HCT116 (cell line): ENCODE data around the gene M1AP. TPM values are rescaled to one million over a fixed set of nuclear protein-coding genes. Genes with fewer than 3 reads are reported as not detected.

ENCODE experiments used
- ATAC-seq: fragments of 200-7000 bp; cut with Tn5 transposase; 2 replicates; pipeline ENCODE4 v1.9.1; 2020; ENCODE audit warnings: mild to moderate bottlenecking, moderate library complexity
- BruUV-seq: library from RNA; stranded (reverse); fragments of 400-500 nt; replicated peaks from 2 replicates; lab custom pipeline; 2021; lab: Mats Ljungman, UMichigan
- CTCF ChIA-PET: fragments of 300-600 bp; sonication (Branson Sonifier 250); formaldehyde crosslinking; loops from one replicate; lab custom pipeline; 2021; ENCODE audit warnings: antibody characterized with exemption; lab: Charles Lee
- POLR2A ChIA-PET: fragments of 300-600, 350-600 bp; sonication (Branson Sonifier 250); formaldehyde crosslinking; loops from one replicate; lab custom pipeline; 2021; ENCODE audit warnings: antibody characterized with exemption; lab: Charles Lee
- RAD21 ChIA-PET, 2 experiments: fragments of 300-600 bp; sonication (Branson Sonifier 250); formaldehyde crosslinking; loops; one replicate each; lab custom pipeline; 2023; ENCODE audit warnings: low total read pairs in 2 of 2; ENCODE audit not compliant: uncharacterized antibody in 2 of 2, unreplicated experiment in 2 of 2, low non-redundant PET in 1 of 2; lab: Charles Lee
- DNase-seq: peaks from one replicate; pipeline ENCODE4 v3.0.0-alpha.2; 2010; ENCODE audit warnings: low read depth, low spot score
- H2AFZ ChIP-seq: fragments of 200-600 bp; shearing (Covaris generic), sonication (generic); 2 replicates; pipeline ENCODE4 v1.6.1; 2017; ENCODE audit warnings: low read depth, mixed run types, mixed read lengths, antibody characterized with exemption, low read length; ENCODE audit not compliant: poor library complexity, severe bottlenecking
- H3K27ac ChIP-seq: 2 replicates; pipeline ENCODE4 v1.5.1; 2012; ENCODE audit warnings: low read depth, low read length
- H3K27me3 ChIP-seq: fragments of 200-600 bp; sonication (generic); 2 replicates; pipeline ENCODE4 v1.6.1; 2016; ENCODE audit warnings: mixed run types, low read length, mixed read lengths; ENCODE audit not compliant: insufficient read depth
- H3K36me3 ChIP-seq, 2 experiments: fragments of 200-500 bp in 1 of 2; fragments of 200-600 bp in 1 of 2; sonication (Bioruptor generic) in 1 of 2; sonication (generic) in 1 of 2; 2 replicates each; pipeline versions ENCODE4 v1.5.1 to v1.6.1; 2014 to 2016; ENCODE audit warnings: low read length in 2 of 2, inconsistent platforms in 1 of 2, mixed read lengths in 1 of 2, mixed run types in 1 of 2; ENCODE audit not compliant: insufficient read depth in 2 of 2, control insufficient read depth in 1 of 2
- H3K4me1 ChIP-seq, 2 experiments: fragments of 200-600 bp in 1 of 2; sonication (generic) in 1 of 2; 2 replicates each; pipeline versions ENCODE4 v1.5.1 to v1.6.1; 2012 to 2017; ENCODE audit warnings: low read length in 2 of 2, inconsistent platforms in 1 of 2, mild to moderate bottlenecking in 1 of 2, mixed read lengths in 1 of 2, mixed run types in 1 of 2, moderate library complexity in 1 of 2; ENCODE audit not compliant: insufficient read depth in 2 of 2, control insufficient read depth in 1 of 2
- H3K4me2 ChIP-seq: fragments of 200-600 bp; sonication (generic); 2 replicates; pipeline ENCODE4 v1.6.1; 2017; ENCODE audit warnings: mixed run types, low read length, mixed read lengths
- H3K4me3 ChIP-seq, 2 experiments: fragments of 200-600 bp in 1 of 2; sonication (generic) in 1 of 2; replicated peaks in 1 of 2; 2 replicates each; pipeline ENCODE4 v1.5.1; 2011 to 2016; ENCODE audit warnings: low read length in 2 of 2, control low read depth in 1 of 2, low read depth in 1 of 2, mild to moderate bottlenecking in 1 of 2, mixed read lengths in 1 of 2, mixed run types in 1 of 2
- H3K79me2 ChIP-seq: fragments of 200-600 bp; sonication (generic); 2 replicates; pipeline ENCODE4 v1.6.1; 2017; ENCODE audit warnings: mild to moderate bottlenecking, mixed run types, low read length, moderate library complexity, mixed read lengths; ENCODE audit not compliant: insufficient read depth
- H3K9ac ChIP-seq: fragments of 200-600 bp; sonication (generic); 2 replicates; pipeline ENCODE4 v1.6.1; 2016; ENCODE audit warnings: low read length, mixed read lengths
- H3K9me2 ChIP-seq: fragments of 200-600 bp; sonication (generic), shearing (Covaris generic); 2 replicates; pipeline ENCODE4 v1.6.1; 2017; ENCODE audit warnings: mixed run types, mild to moderate bottlenecking, moderate library complexity; ENCODE audit not compliant: insufficient read depth
- H3K9me3 ChIP-seq, 2 experiments: fragments of 200-500 bp in 1 of 2; fragments of 200-600 bp in 1 of 2; sonication (Bioruptor generic) in 1 of 2; sonication (generic) in 1 of 2; 2 replicates each; pipeline ENCODE4 v1.6.1; 2014 to 2017; ENCODE audit warnings: low read length in 2 of 2, mixed read lengths in 2 of 2, inconsistent platforms in 1 of 2, low read depth in 1 of 2, mild to moderate bottlenecking in 1 of 2, mixed run types in 1 of 2, moderate library complexity in 1 of 2; ENCODE audit not compliant: control insufficient read depth in 1 of 2, insufficient read depth in 1 of 2
- H4K20me1 ChIP-seq: fragments of 200-600 bp; sonication (generic), shearing (Covaris generic); 2 replicates; pipeline ENCODE4 v1.6.1; 2017; ENCODE audit warnings: mixed run types, mild to moderate bottlenecking, moderate library complexity; ENCODE audit not compliant: insufficient read depth
- CEBPB ChIP-seq: IDR thresholded peaks from 2 replicates; pipeline ENCODE4 v1.6.1; 2012; ENCODE audit warnings: low read depth
- EZH2 ChIP-seq: fragments of 200-600 bp; sonication (generic); IDR thresholded peaks from 2 replicates; pipeline ENCODE4 v1.6.1; 2017; ENCODE audit warnings: antibody characterized with exemption, mixed run types
- FOSL1 ChIP-seq: IDR thresholded peaks from 2 replicates; pipeline ENCODE4 v1.6.1; 2012; ENCODE audit warnings: low read depth
- JUND ChIP-seq: IDR thresholded peaks from 2 replicates; pipeline ENCODE4 v1.6.1; 2012
- POLR2A ChIP-seq: IDR thresholded peaks from 2 replicates; pipeline ENCODE4 v1.7.0; 2011; ENCODE audit warnings: borderline replicate concordance; ENCODE audit not compliant: insufficient read depth, insufficient read length; ENCODE audit errors: extremely low read depth
- POLR2AphosphoS5 ChIP-seq: IDR thresholded peaks from 2 replicates; pipeline ENCODE4 v1.6.1; 2011; ENCODE audit warnings: mild to moderate bottlenecking, low read depth, low read length, moderate library complexity
- SP1 ChIP-seq: IDR thresholded peaks from 2 replicates; pipeline ENCODE4 v1.6.1; 2012; ENCODE audit warnings: low read depth
- ZFX ChIP-seq: fragments of 450-650 bp; IDR thresholded peaks from 2 replicates; pipeline ENCODE4 v1.6.1; 2017
- ZNF274 ChIP-seq: fragments of 200-500 bp; sonication (Bioruptor generic); IDR thresholded peaks from 2 replicates; pipeline ENCODE4 v1.6.1; 2014; ENCODE audit warnings: mild to moderate bottlenecking, low read depth, low read length, inconsistent platforms
- intact Hi-C: fragments of 100-400 bp; cut with micrococcal nuclease; formaldehyde crosslinking; loops from 2 replicates; pipeline ENCODE4 v1.10.0; 2022
- total RNA-seq: library from RNA; stranded (reverse); gene quantifications from one replicate; pipeline ENCODE4 v1.2.1, GENCODE V29; 2021; ENCODE audit not compliant: unreplicated experiment
- TF ChIP-seq, protein P1 (sequence below), 3 experiments: fragments of 200-600 bp in 1 of 3; sonication (generic) in 1 of 3; IDR thresholded peaks in 2 of 3; conservative IDR thresholded peaks in 1 of 3; 2 replicates each; pipeline ENCODE4 v1.5.1; 2012 to 2017; ENCODE audit warnings: low read depth in 2 of 3, low read length in 2 of 3, antibody characterized with exemption in 1 of 3, borderline replicate concordance in 1 of 3, control low read depth in 1 of 3, mild to moderate bottlenecking in 1 of 3, mixed read lengths in 1 of 3, mixed run types in 1 of 3, moderate library complexity in 1 of 3; ENCODE audit not compliant: insufficient read depth in 1 of 3
- TF ChIP-seq, protein P2 (sequence below): IDR thresholded peaks from 2 replicates; pipeline ENCODE4 v1.6.1; 2012

M1AP gene
- total RNA-seq, 1 experiment from 2014 or later, result 28.2 TPM

DNA sequence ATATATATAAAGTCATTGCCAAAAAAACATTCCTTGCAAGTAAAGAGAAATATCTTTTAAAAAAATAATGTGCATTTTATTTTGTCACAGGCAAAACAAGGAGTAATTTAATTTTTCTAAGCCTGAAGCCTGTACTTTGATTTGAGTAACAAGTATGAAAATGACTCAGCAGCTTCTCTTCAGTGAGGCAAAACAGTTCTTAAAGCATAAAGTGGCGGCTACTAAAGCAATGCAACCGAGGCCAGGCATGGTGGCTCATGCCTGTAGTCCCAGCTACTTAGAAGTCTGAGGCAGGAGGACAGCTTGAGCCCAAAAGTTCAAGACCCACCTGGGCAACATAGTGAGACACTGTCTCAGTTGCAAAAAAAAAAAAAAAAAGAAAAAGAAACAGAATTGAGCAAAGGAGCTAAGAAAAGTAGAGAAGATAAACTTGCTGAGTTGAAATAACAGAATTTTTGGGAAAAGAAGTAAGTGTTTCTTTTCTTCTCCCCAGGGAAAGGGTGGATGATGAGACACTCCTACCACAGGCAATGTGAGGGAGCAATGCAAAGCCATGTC is 64.0 kb downstream of the M1AP start (continued):
- TF ChIP-seq ZNF274 (no peak), POLR2A (no peak), CEBPB (no peak), JUND (no peak), SP1 (no peak), EZH2 (no peak)
- TF ChIP-seq, protein P1, sequence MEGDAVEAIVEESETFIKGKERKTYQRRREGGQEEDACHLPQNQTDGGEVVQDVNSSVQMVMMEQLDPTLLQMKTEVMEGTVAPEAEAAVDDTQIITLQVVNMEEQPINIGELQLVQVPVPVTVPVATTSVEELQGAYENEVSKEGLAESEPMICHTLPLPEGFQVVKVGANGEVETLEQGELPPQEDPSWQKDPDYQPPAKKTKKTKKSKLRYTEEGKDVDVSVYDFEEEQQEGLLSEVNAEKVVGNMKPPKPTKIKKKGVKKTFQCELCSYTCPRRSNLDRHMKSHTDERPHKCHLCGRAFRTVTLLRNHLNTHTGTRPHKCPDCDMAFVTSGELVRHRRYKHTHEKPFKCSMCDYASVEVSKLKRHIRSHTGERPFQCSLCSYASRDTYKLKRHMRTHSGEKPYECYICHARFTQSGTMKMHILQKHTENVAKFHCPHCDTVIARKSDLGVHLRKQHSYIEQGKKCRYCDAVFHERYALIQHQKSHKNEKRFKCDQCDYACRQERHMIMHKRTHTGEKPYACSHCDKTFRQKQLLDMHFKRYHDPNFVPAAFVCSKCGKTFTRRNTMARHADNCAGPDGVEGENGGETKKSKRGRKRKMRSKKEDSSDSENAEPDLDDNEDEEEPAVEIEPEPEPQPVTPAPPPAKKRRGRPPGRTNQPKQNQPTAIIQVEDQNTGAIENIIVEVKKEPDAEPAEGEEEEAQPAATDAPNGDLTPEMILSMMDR (IDR thresholded peaks at IDR 0.05 in 2 of 3, conservative IDR thresholded peaks at IDR 0.05 in 1 of 3; ENCODE audit: borderline replicate concordance in 1 of 3, insufficient read depth in 1 of 3, low read depth in 2 of 3, low read length in 2 of 3), result no peak

DNA sequence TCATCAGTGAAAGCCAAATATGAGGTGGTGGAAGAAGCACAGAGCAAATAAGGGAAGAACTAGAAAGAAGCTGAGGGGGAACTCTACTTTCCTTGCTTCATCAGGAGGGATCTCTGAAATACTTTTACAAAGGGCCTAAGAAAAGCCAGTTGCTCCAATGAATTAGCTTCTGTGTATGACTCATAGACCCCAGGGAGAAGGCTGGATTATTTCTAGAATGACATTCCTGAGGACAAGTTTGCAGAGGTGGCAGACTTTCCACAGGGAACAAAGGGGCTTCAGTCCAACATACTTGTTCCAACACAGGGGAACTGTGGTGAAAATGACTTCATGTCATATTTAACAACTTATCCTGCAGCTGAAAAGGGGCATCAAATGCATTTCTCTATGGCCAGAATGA is 64.6 kb downstream of the M1AP start:
- H3K9me3 ChIP-seq, result no peaks in the 10 kb centered on the region
- H3K4me1 ChIP-seq, result peaks cover 12 to 15% of the 10 kb centered on the region in 2 experiments
- ChIA-PET RAD21 (no interaction called here), POLR2A (no interaction called here), CTCF (no interaction called here)
- TF ChIP-seq ZFX, result no peak
- TF ChIP-seq, protein P2, sequence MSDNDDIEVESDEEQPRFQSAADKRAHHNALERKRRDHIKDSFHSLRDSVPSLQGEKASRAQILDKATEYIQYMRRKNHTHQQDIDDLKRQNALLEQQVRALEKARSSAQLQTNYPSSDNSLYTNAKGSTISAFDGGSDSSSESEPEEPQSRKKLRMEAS, result no peak
- peak; percentile 27; the same call in 1 of the 2 replicates for TF ChIP-seq FOSL1
- TF ChIP-seq POLR2AphosphoS5, result no peak
- H2AFZ ChIP-seq, result no peak overlapping the region
- no peaks in the 10 kb centered on the region for H3K79me2 ChIP-seq
- H3K36me3 ChIP-seq, result no peaks in the 10 kb centered on the region
- peak overlapping the region; percentile 18; the same call in 1 of the 2 replicates for H3K27ac ChIP-seq
- no TSS peak for BruUV-seq
- H3K27me3 ChIP-seq, result no peaks in the 10 kb centered on the region
- peak; percentile 21 for DNase-seq
- H4K20me1 ChIP-seq, result no peaks in the 10 kb centered on the region
- H3K9me2 ChIP-seq, result no peaks in the 10 kb centered on the region
- ATAC-seq, result peak; percentile 73
- no peak overlapping the region for H3K4me3 ChIP-seq
- intact Hi-C loops, result no loop called here
- no peak overlapping the region for H3K9ac ChIP-seq
- H3K4me2 ChIP-seq, result peak overlapping the region; percentile 34
